ENCODE measurements around the gene PTCH2.

PTCH2 gene

DNA sequence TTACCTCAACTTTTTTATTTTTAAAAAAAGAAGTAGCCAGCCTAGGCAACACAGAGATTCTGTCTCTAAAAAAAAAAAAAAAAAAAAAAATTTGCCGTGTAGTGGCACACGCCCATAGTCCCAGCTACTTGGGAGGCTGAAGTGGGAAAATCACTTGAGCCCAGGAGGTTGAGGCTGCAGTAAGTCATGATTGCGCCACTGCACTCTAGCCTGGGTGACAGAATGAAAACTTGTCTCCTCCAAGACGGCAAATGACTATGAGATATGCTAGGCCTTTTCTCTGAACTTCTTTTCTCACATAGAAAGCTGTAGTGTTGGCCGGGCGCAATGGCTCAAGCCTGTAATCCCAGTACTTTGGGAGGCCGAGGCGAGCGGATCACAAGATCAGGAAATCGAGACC lies 24.7 kb upstream of the PTCH2 start:
- Histone ChIP-seq H3K27ac (no peak overlapping the region), H3K4me3 (no peak overlapping the region)
- DNase-seq (ENCODE audit: low spot score) = no peak
- TF ChIP-seq, protein P1, sequence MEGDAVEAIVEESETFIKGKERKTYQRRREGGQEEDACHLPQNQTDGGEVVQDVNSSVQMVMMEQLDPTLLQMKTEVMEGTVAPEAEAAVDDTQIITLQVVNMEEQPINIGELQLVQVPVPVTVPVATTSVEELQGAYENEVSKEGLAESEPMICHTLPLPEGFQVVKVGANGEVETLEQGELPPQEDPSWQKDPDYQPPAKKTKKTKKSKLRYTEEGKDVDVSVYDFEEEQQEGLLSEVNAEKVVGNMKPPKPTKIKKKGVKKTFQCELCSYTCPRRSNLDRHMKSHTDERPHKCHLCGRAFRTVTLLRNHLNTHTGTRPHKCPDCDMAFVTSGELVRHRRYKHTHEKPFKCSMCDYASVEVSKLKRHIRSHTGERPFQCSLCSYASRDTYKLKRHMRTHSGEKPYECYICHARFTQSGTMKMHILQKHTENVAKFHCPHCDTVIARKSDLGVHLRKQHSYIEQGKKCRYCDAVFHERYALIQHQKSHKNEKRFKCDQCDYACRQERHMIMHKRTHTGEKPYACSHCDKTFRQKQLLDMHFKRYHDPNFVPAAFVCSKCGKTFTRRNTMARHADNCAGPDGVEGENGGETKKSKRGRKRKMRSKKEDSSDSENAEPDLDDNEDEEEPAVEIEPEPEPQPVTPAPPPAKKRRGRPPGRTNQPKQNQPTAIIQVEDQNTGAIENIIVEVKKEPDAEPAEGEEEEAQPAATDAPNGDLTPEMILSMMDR (IDR thresholded peaks at IDR 0.05) = no peak

DNA sequence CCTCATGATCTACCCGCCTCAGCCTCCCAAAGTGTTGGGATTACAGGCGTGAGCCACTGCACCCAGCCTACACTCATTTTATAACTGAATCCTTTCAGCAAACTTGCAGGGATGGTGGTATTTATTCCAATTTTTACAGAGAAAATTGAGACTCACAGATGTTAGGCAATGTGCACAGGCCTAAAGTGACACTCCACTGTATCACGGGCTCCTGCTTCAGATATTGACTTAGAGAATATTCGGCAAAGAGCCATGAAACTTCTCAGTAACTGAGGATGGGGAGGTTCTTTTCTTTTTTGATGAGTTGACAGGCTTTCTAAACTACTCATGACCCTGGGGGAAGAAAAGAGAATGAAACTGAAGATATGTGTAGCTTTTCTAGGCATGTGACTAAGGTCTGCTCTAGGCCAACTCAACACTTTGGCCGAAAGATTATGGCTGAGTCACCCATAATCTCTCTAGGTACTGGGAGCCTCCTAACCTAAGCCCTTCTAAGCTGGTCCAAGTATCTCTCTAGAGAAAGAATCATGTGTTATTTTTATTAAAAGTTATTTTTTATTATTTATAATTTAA lies 19.9 kb upstream of the PTCH2 start:
- DNase-seq (ENCODE audit: low spot score) = no peak
- TF ChIP-seq, protein P1 (IDR thresholded peaks at IDR 0.05) = no peak
- no peak overlapping the region for H3K4me3 ChIP-seq
- peak overlapping the region in 1 of 2 donors; percentile 6 for H3K27ac ChIP-seq

DNA sequence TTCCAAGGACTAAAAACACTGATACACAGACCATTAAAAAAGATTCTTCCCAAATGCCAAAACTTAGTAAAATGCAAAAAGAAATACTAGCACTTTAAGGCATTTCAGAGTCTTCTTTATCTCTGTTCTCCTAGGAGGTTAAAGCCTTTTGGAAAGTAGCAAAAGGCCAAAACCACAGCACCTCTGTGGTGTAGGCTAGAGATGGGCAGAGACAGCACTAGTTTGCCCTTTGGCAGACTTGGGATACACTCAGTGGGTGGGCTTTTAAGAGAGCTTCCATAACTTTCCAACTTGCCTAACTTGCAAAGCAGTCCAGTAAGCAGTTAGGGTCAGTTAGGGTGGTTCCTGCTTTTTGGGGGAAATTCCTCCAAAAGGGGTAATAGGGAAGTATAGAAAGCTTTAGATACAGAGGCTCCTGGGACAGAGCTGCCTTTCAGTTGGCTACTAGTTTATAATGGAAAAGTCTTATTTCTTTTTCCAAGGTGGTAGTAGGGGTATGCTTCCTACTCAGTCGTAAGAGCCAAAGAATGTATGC lies 17.9 kb upstream of the PTCH2 start:
- no peak for DNase-seq (ENCODE audit: low spot score)
- peak overlapping the region in 1 of 2 donors; percentile 20 for H3K27ac ChIP-seq
- TF ChIP-seq, protein P1 (IDR thresholded peaks at IDR 0.05) = no peak
- H3K4me3 ChIP-seq = no peak overlapping the region

DNA sequence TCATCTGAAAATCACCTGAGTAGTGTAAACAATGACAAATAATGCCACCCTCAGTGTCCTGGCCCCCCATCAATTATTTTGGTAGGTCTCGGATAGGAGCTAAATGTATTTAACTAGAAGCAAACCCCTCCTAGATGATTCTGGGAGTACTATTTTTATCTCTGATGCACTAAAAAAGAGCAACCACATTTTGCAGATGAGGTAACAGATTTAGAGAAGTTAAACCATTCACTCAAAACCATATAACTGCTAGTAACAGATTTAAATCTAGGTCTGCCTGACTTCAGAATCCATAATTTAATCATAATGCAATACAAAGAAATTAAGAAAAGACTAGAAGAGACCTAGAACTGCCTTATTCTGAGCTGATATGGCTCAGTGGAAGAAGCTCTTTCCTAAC lies 17.3 kb upstream of the PTCH2 start:
- DNase-seq (ENCODE audit: low spot score) = no peak
- Histone ChIP-seq H3K4me3 (no peak overlapping the region), H3K27ac (no peak overlapping the region)
- TF ChIP-seq, protein P1 (IDR thresholded peaks at IDR 0.05) = no peak

DNA sequence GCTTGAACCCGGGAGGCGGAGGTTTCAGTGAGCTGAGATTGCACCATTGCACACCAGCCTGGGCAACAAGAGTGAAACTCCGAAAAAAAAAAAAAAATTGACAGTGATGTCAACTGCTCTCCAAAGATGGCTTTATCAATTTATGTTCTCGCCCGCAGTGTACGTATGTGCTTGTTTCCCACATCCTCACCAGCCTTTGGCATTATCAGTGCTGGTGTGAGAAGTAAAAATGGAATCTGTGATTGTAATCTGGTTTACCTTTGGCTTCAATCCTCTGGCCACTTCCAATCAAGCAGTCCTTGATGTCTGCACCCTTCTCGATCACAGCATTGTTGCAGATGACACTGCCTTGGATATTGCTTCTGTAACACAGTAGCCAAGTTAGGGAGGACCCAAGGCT lies 14.4 kb upstream of the PTCH2 start:
- Histone ChIP-seq H3K27ac (no peak overlapping the region), H3K4me3 (no peak overlapping the region)
- TF ChIP-seq, protein P1 (IDR thresholded peaks at IDR 0.05) = no peak
- no peak for DNase-seq (ENCODE audit: low spot score)

DNA sequence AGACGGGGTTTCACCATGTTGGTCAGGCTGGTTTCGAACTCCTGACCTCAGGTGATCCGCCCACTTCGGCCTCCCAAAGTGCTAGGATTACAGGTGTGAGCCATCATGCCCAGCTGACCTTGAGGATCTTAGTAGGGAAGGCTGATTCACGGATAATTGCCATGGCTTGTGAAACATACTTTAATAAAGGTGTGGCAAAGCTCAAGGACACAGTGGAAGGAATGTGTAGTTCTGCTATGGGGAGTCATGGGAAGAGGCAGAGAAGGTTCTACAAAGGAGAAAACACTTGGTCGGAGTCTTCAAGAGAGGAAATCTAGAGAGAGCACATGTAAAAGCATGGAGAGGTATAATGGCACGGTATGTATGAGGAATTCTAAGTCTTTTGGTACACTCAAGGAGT lies 12.7 kb upstream of the PTCH2 start:
- Histone ChIP-seq H3K27ac (no peak overlapping the region), H3K4me3 (no peak overlapping the region)
- TF ChIP-seq, protein P1 (IDR thresholded peaks at IDR 0.05) = no peak
- DNase-seq (ENCODE audit: low spot score) = no peak

DNA sequence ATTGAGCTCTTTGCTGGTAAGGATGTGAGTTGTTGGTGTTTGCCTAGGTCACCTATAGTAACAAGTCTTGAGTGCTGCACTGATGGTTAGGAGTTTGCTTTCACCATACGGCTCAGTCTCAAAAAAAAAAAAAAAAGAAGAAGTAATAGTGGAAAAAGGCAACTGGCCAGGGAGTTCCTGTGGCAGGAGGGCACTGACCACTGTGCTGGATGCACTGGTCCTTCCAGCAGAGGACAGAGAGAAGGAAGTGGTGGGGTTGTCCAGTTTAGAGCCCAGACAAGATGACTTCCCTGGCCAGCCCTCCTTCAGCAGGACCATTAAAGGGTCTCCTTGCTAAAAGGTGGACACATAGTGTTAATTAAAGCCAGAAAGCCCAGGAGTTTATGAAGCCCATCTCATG lies 11.9 kb upstream of the PTCH2 start:
- H3K27ac ChIP-seq = no peak overlapping the region
- no peak for DNase-seq (ENCODE audit: low spot score)
- TF ChIP-seq, protein P1 (IDR thresholded peaks at IDR 0.05) = no peak
- no peak overlapping the region for H3K4me3 ChIP-seq
